HG02759 (cell line): ENCODE measurements around the gene PDE4DIP.
"Not testable (repeated sequence)": the region's sequence is repeated elsewhere in the genome, so short reads cannot be mapped to it uniquely, and the experiment has no call there.

Source experiments
- ATAC-seq: cut with Tn5 transposase; IDR thresholded peaks from one replicate; pipeline ENCODE4 v1.9.1; 2021; ENCODE audit warnings: mild to moderate bottlenecking, moderate library complexity; ENCODE audit not compliant: unreplicated experiment

PDE4DIP gene

DNA sequence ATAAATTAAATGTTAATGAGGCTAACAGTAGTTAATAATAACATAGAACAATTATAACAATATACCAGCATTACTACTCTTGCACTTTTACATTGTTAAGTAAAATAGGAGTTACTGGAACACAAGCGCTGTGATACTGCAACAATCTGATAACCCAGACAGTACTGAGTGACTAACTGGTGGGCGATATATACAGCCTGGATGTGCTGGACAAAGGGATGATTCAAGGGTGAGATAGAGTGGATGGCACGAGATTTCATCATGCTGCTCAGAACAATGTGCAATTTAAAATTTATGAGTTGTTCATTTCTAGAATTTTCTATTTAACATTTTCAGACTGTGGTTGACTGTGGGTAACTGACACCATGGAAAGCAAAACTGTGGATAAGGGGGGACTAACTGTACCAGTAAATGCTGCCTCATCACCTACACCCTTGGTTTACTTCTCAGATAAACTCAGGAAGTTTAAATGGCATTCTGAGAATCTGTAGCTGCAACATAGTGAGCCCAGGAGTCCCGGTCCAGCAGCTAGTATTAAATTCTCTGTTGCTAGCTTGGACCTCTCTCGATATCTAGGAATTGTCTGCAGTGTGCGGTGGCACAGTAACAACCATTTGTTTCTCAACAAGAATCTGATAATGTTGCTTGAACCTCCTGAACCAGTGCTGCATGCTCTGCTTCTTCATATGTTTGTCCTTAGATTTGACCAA lies 24.9 kb downstream of the PDE4DIP start:
- not testable (repeated sequence) for ATAC-seq

DNA sequence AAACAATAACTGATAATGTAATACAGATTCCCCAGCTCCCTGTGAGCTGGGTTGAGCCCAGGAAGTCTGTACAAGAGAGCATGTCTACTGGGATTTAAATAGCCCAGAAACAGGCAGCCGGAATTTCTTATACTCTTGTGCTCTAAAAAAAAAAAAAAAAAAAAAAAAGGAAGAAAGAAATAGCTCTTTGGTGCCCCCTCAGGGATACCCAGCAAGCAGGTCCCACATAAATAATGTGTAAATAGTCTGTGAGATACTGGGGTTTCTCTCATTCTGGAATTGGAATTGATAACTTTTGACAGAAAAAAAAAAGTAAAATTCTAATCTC lies 25.4 kb downstream of the PDE4DIP start:
- ATAC-seq = not testable (repeated sequence)

- not testable (repeated sequence) for ATAC-seq
These were observed 30.5 kb downstream of the PDE4DIP start for GRCh38 chr1:148874408-148875388.

DNA sequence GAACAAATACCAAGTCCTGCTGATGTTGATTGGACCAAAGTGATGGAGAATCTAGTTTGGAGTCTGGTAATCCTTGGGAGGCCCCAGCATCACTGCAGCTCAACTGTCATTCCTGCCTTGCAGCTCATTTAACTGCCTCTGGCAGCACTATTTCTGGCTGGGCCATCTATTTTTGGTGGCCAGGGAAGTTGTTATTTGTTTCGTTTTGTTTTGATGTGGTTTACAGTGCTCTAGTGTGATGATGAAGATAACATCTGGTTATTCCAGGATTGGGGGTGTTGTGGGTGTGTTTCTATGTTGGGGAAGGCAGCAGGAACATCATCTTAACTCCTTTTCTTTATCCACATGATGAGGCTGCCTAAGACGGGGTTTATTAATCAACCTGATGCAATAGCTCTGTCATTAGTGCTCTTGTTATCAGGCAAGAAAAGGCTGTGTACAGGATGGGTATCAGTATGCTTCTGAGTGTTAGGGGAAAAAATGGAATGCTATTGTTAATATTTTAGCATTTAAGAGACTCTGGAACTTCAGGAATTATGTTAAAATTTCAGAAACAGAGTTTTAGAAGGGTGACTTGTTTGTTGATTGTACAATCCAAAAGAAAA lies 35.7 kb downstream of the PDE4DIP start:
- not testable (repeated sequence) for ATAC-seq

GRCh38 chr1:148881261-148881660 lies 37.0 kb downstream of the PDE4DIP start:
- ATAC-seq = not testable (repeated sequence)

DNA sequence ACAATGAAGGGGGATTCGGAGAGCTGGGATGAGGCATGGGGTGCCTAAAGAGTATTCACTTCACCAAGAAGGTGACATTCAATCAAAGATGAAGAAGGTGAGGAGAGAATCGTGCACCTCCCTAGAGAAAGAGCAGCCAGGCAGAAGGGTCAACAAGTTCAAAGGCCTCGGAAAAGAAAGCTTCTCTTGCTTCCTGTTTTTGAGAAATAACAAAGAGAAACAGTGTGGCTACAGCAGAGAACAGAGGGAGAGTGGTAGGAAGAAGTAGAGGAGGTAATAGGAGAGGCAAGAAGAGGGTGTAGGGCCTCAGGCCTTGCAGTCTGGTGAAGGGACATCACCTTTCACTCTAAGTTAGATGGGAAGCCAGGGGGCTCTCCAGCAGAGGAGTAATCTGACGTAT lies 41.0 kb downstream of the PDE4DIP start:
- not testable (repeated sequence) for ATAC-seq

DNA sequence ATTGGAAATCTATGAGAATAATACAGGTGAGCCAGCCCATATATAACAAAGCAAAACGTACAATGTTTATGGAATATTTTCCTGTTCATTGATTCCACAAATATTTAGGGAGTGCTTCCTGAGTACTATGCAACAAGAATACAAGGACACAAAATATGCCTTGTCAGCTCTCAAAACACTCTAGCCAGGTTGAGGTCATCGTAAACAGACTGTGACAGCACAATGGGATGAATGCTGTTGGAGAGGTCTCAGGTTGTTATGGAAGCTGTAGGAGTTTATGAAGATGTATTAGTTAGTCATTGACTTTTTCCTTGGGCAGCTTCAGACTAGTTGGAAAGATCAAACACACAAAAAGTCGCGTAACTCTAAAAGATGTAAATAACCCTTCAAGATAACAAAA lies 42.1 kb downstream of the PDE4DIP start:
- ATAC-seq = not testable (repeated sequence)

DNA sequence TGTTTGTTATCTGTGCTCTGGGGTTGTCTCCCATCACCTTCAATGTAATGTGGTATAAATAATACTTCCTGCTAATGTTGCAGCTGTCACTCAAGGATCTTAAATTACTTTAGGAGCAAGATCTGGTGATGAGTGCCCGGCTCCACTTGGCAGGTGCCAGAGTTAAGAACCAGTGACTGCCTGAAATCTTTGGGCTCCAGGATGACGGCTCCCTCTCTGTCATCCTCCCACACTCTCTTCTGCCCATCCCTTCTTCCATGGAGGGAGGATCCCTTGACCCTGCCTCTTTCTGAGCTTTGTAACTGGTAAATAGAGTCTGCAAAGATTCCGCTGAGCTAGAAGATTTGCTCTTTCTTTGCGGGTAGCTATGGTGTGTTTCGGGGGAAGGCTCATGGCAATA lies 44.4 kb downstream of the PDE4DIP start:
- ATAC-seq = not testable (repeated sequence)

- not testable (repeated sequence) for ATAC-seq
These were observed 45.2 kb downstream of the PDE4DIP start for GRCh38 chr1:148889267-148890074.

DNA sequence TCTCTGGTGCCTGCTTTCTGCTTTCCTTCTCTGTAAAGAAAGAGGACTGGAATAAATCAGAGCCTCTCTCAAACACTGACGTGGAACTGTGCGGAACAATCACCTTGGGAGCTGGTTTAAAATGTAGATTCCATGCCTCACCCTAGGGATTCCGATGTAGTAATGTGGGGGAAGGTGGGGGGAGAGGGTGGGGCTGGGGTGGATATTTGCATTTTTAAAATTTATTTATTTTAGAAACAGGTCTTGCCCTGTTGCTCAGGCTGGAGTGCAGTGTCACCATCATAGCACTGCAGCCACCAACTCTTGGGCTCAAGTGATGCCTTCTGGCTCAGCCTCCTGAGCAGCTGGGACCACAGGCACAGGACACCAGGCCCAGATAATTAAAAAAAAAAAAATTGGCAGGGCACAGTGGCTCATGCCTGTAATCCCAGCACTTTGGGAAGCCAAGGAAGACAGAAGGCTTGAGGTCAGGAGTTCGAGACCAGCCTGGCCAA lies 45.9 kb downstream of the PDE4DIP start:
- ATAC-seq = not testable (repeated sequence)

GRCh38 chr1:148894360-148895352 lies 50.4 kb downstream of the PDE4DIP start:
- ATAC-seq = not testable (repeated sequence)

DNA sequence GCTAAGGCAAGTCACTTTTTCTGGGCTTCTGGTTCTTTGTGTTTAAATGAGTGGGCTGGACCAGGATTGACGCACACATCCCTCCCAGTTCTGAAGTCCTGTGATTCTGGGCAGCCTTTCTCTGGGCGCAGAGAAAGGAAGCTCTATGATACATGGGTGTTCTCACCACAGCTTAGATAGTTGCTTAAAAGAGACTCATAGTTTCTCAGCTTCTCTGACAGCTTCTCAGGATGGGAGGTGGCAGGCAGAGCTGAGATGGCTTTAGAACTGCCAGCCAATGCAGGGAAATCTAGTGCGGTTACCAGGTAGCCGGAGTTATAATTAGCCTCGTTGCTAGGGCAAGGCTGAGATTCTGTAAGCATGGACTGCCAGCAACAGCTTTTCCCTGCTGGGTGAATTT lies 55.8 kb downstream of the PDE4DIP start:
- ATAC-seq = not testable (repeated sequence)

DNA sequence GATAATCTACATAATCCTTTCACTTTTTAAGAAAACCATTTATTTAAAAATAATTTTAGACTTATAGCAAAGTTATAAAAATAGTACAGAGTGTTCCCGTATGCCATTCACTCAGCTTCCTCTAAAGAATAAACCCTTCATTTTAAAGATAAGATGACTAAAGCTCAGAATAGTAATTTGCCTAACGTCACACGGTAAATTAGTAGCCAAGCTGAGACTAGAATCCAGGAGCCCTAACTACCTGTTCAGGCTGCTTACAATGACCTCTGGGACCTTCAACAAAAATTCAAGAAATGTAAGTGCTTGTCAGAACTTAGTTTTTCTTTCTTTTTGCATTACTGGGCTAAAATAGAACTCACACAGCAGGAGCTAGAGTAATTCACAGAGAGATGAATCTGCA lies 56.5 kb downstream of the PDE4DIP start:
- ATAC-seq = not testable (repeated sequence)

DNA sequence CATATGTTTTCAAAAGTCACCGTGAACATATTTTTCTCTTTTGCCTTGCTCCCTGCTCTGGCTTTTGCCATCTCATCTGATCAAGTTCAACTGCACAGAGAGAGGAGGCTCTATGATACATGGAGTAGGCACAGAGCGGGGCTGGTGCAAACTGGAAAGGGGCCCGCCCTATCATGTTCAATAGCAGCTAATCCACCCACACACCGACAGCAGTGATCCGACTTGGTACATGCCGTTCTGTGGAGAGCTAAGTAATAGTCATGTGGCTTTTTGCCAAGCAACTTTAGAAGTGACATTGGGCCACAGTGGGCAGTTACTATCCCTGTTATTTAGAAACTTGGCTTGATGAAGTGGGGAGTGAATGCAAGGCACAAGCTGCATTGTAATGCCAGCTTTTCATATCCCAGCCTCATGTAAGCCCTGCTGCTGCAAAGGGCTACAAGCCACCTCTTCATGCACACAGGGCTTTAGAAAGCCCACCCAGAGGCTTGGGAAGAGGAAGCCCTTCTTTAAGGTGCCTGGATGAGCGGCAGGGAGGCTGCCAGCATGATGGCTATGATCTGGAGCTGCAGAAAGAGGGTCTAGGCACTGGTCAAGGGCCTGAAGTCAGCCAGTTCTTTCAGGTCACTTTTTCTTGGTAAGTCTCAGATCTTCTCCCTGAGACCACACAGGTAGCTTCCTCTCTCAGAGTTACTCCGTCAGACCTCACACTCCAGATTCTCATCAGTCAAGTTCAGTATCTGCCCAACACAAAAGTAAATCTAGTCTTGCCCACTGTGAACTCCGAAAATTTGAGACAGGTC lies 57.1 kb downstream of the PDE4DIP start:
- ATAC-seq = not testable (repeated sequence)

DNA sequence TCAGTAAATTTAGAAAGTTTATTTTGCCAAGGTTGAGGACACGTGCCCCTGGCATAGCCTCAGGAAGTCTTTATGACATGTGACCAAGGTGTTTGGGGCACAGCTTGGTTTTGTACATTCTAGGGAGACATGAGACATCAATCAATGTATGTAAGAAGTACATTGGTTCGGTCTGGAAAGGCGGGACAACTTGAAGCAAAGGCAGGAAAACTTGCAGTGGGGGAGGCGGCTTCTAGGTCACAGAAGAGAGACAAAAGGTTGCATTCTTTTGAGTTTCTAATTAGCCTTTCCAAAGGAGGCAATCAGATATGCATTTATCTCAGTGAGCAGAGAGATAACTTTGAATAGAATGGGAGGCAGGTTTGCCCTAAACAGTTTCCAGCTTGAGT lies 57.7 kb downstream of the PDE4DIP start:
- not testable (repeated sequence) for ATAC-seq

GRCh38 chr1:148909219-148909826 lies 65.1 kb downstream of the PDE4DIP start:
- ATAC-seq = not testable (repeated sequence)

DNA sequence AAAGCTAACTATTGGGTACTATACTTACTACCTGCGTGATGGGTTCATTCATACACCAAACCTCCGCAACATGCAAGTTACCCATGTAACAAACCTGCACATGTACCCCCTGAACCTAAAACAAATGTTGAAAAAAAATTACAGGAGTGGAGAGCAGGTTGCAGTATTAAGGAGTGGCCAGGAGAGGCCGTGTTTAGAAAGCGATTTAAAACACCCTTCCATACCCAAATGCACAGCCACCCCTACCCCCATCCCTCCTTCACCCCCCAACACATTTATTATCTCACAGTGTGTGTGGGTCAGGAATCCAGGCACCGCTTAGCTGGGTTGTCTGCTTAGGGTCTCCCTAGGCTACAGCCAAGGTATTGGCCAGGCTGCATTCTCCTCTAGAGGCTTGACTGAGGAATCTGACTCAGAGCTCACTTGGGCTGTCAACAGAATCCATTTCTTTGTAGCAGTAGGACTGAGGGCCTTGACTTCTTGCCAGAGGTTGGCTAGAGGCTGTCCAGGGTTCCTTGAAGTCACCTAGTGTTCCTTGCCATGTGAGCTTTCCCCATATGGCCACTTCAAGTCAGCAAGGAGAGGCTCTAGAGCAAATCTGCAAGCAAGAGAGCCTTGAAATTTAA lies 67.2 kb downstream of the PDE4DIP start:
- ATAC-seq = not testable (repeated sequence)
